Umbilical cord (tissue), 2 donors: Measurements from ENCODE around the gene TSPOAP1. TPM values are rescaled to one million over a fixed set of nuclear protein-coding genes. Genes with fewer than 3 reads are reported as not detected.

ENCODE experiments used
- DNase-seq: peaks from one replicate; pipeline ENCODE4 v3.0.0-alpha.2; 2015; ENCODE audit warnings: low spot score
- total RNA-seq: library from RNA; depleted of rRNA; stranded (reverse); fragments of >200 nt; gene quantifications from one replicate; pipeline ENCODE4 v1.2.3, GENCODE V29; 2014; ENCODE audit warnings: low replicate concordance; ENCODE audit not compliant: insufficient read depth

The TSPOAP1 gene
- total RNA-seq, 1 donor from 2014 or later: 18.1 TPM

DNA sequence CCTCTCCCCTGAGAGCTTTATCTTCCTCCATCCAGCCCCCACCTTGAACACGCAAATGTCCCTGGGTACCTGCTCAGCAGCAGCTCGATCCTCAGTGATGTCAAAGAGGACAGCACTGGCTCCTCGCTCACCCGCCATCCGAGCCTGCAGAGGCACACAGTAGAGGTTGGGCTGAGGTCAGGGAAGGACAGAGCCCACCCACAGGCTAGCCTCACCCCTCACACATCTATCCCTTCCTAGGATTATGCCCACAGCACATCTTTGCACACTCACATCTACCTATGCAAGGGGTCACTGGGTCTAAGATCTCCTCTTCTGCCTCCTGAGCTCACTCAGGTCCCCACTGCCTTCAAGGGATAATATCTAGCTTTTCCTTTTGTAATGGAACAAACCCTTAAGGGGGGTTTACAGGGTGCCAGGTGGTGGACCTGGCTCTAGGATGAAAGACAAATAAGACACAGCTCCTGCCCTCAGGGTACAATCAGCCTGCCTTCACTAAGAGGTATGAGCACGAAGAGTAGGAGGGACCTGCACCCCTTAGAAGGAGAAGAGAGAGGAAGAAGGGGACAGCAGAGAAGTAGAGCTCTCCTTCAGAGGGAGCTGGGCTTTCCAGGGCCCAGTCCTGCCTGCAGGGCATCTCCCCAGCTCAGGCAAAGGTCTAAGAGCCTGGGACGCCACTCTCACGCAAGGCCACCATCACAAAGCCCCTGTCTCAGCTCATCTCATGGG lies 35.0 kb upstream of the TSPOAP1 start:
- no peak for DNase-seq

- DNase-seq: no peak
Measured at GRCh38 chr17:58362368-58363014, 33.9 kb upstream of the TSPOAP1 start.

DNA sequence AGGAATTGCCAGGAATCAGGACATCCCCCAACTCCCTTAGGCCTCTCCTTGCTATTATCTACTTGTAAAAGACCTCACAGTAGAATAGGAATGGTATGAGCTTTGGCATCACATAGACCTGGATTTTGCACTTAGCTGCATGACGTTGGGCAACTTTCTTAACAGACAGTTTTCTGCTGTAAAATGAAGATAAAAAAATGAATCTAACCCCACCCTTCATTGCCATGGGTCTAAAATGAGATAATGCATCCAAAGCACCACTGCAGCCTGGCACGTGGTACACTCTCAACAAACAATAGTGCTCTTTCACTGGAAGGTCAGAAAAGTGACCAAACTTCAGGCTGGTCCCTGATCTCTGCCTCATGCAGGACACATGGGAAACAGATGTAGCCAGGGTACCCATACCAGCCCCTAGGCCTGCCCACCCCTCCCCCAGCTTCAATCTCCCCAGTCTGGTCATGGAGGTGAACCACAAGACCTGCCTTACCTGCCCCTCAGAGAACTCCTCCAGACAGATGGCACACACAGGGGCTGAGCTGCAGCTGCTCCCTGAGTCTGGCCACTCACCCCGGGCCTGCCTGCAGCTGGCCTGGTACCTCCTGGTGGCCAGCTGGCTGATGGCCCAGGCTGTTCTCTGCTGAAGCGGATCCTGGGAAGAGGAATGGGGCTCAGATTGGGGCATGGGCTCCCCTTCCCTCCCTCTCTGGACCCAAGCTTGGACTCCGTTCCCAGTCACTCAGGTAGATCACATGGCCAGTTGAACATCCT lies 31.9 kb upstream of the TSPOAP1 start:
- DNase-seq: no peak

DNA sequence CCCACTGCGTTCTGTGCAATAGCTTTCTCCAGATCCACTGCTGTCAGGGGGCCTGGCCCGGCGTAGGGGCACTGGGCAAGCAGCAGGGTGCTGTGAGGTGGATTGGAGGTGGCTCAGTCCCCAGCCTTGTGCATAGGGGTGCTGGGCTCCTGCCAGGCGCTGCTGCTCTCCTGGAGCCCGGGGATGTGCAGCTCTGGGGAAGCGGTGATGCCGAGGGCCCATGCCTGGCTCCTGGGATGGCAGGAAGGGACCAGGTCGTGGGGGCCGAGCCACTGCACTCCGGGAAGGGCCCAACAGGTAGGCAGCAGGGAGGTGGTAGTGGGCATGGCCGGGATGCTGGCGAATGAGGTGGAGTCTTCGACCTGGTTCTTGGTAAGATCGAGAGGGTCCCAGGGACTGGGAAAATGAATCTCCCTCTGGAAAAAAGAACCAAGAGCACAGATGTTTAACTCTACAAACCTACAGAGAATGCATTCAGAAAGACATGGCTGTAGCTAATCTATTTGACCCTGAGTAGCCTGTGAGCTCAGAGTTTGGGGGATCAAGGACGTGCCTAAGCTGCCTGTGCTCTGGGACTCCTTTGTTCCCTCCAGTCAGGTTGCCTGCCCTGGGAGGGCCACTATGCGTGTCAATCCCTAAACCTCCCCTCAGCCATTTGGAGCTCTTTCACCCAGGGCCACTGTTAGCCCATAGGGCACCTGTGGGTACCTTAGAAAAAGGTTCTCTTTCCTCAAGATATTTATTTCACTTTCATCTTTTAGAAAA lies 30.0 kb upstream of the TSPOAP1 start:
- no peak for DNase-seq

DNA sequence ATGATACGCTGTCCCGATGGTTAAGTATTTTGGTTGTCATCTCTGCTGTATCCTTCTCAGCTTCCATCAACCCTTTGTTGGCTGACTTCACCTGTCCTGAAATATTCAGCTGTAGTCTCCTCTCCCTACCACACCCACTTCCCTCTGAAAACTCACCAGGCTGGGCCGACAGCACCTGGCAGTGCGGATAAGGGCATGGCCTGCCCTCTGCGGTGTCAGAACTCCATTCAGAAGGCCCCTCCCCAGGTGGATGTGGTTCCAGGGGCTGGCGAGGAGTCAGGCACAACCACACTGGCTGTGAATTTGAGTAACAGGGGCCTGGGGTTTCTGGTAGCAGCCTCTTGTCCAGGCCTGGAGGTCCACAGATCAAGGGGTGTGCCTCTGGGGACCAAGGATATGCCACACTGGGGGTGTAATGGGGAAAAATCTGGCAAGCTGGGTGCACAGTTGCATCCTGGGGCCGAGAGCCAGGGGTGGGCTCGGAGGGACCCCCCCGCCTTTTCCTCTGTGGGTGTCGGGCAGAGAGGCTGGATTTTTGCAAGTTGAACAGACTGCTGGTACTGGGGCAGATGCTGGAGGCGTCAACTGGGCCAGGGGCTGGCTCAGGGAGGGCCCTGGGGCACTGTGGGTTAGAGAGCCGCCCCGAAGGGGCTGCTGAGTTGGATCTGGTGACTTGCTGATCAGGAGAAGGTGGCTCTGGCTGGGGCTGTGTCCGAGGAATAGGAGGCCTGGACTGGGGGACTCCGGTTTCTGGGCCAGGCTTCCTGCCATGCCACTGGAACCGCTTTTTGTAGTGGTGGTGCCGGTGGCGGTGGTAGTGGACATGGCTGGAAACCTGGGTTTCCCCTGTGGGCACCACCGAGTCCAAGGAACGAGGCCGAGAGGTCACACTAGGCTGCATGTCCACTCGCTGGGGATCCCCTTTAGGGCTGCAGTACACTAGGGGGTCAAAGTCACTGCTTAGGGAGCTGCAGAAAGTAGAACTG lies 29.0 kb upstream of the TSPOAP1 start:
- no peak for DNase-seq

DNA sequence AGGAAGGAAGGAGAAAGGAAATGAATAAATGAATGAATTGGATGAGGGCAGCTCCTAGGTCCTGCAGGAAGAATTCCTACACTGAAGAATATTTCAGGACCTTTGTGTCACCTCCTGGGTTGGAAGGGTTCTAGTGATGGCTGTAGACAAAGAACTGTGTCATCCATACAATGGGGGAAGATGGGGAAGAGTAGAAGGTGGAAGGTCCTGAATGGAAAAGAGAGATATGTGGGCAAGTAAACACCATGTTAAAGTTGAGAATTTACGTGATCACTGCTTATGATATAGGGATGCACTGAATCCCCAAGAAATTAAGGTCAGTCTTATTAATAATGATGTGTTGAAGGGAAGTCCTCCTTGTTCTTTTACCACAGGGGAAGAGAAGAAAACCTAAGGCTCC lies 27.6 kb upstream of the TSPOAP1 start:
- DNase-seq: no peak

DNA sequence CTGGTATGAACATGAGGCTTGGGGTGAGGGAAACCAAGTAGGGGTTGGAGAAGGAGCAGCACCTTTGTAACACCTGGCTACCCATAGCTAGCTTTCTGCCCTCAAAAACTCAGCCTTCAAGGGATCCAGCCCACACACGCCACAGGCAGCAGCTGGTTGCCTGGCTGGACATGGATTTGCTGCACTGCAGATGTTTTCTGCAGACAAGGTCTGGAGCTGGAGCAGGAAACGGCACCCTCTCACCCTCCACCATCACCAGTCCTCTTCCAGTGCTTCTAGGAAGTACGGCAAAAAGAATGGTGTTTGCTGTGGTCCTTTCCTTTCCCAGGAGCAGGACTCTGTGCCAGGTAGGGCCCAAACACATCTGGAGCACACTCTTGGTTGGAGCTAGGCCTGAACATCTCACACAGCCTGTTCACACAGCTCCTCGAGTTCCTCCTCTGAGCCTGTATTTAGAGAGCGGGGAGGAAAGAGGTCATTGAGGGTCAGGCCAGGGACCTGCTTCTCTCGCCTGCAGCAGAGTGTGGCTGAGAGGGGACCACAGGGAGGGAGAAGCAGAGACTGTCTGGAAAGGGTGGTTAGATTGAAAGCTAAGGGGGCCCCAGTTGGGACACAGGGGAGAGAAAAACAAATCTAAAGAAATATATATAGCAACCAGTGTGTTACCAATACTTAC lies 26.1 kb upstream of the TSPOAP1 start:
- no peak for DNase-seq

DNA sequence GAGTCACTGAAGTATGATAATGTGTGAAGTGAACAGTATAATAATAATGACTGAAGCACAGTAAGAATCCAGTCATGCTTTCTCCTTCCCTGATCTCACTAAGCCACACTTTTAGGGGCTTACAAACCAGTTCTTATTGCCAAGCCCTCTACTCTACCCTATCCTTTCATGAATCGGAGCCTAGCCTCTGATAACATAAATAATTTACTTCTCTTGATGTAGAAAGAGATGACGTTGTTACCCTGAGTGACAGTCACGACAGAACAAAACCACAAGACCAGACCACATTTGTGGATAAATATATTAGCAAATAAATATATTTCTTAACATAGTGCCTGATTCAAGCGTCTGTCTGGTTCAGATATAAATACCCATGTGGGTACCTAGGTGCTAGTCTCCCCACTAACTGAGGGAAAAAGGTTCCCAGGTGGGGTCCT lies 24.8 kb upstream of the TSPOAP1 start:
- DNase-seq: no peak

- peak; percentile 70 for DNase-seq
Measured at GRCh38 chr17:58352596-58353388, 24.2 kb upstream of the TSPOAP1 start.

GRCh38 chr17:58351831-58352595 lies 23.4 kb upstream of the TSPOAP1 start, which contains the start of gene SUPT4H1:
Gene SUPT4H1 (minus strand): TSS chr17:58352201. CDS start chr17:58352135, 66 bp downstream.
- DNase-seq: peak; percentile 94

GRCh38 chr17:58351182-58351581 lies 22.6 kb upstream of the TSPOAP1 start:
- DNase-seq: no peak

DNA sequence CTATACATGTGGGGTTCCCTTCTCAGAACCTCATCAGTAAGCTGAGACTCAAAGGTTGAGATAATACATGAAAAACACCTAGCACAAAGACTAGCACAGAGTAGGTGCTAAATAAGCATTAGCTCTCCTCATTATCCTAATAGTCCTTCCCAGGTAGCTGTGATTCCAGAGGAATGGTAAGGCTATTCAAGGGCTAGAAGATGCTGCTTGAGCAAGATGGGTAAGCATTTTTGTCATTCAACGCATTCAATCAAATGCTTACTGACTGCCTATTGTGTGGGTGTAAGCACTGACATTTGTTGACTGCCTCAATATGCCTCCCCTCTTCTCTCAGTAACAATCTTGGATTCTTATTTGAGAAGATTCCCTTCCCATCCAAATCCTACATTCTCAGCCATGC lies 19.4 kb upstream of the TSPOAP1 start:
- no peak for DNase-seq

DNA sequence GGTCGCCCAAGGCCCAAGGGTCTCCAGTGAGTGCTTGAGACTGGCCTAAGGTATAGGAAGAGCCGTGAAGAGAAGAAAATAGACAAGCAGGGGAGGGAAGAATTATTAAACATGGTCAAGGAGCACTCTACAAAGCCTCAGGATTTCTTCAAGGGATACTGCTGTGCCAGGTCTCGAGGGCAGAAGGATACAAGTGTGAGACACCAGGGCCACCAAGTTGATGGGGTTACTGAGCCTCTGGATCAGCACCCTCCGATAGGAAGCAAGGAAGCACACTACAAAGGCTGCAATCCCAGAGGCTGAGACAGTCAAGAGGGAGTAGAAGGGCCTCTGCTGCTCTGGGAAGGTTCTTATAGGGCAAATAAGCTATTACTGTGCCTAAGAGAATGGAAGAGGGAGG lies 16.9 kb upstream of the TSPOAP1 start:
- DNase-seq: no peak

- DNase-seq: no peak
Measured at GRCh38 chr17:58344791-58345157, 16.2 kb upstream of the TSPOAP1 start.

GRCh38 chr17:58344047-58344790 lies 15.6 kb upstream of the TSPOAP1 start:
- DNase-seq: no peak

GRCh38 chr17:58343131-58343530 lies 14.5 kb upstream of the TSPOAP1 start:
- no peak for DNase-seq

DNA sequence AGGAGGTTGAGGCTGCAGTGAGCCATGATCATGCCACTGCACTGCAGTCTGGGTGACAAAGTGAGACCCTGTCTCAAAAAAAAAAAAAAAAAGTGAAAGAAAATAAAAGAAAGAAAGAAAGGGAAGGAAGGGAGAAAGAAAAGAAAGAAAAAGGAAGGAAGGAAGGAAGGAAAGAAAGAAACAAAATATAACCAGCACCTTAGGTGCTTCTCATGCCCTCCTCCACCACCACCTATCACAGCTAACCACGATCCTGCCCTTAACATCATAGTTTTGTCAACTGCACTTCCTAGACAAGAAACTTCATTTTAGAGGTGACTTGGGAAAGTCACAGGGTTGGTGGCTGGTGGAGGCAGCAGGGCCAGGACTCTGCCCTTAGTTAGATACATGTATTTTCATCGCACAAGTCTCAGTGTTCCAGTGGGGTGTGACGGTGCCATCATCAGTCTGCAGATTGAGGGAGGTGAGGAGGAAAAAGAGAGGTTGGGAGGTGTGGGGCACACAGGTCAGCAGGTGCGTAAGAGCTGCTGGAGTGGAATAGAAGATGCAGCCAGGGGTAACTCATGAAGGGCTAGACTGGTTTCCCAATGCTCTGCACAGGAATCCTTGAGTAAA lies 13.4 kb upstream of the TSPOAP1 start:
- DNase-seq: no peak
